ENCODE data around the gene TOP2A.

GRCh38 chr17:40462343-40463121 is 44.8 kb upstream of the TOP2A start:
- TF ChIP-seq, protein P1, sequence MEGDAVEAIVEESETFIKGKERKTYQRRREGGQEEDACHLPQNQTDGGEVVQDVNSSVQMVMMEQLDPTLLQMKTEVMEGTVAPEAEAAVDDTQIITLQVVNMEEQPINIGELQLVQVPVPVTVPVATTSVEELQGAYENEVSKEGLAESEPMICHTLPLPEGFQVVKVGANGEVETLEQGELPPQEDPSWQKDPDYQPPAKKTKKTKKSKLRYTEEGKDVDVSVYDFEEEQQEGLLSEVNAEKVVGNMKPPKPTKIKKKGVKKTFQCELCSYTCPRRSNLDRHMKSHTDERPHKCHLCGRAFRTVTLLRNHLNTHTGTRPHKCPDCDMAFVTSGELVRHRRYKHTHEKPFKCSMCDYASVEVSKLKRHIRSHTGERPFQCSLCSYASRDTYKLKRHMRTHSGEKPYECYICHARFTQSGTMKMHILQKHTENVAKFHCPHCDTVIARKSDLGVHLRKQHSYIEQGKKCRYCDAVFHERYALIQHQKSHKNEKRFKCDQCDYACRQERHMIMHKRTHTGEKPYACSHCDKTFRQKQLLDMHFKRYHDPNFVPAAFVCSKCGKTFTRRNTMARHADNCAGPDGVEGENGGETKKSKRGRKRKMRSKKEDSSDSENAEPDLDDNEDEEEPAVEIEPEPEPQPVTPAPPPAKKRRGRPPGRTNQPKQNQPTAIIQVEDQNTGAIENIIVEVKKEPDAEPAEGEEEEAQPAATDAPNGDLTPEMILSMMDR (IDR thresholded peaks at IDR 0.05), result no peak
- no peak for TF ChIP-seq POLR2A (IDR thresholded peaks at IDR 0.05)
